HG02798 (cell line): ENCODE measurements around the gene FCRLA.
A peak's percentile ranks its signal among the peaks of the same experiment; 100 is the strongest.

Source experiments
- ATAC-seq: cut with Tn5 transposase; IDR thresholded peaks from one replicate; pipeline ENCODE4 v1.9.1; 2021; ENCODE audit warnings: mild to moderate bottlenecking; ENCODE audit not compliant: unreplicated experiment, poor library complexity

FCRLA gene

DNA sequence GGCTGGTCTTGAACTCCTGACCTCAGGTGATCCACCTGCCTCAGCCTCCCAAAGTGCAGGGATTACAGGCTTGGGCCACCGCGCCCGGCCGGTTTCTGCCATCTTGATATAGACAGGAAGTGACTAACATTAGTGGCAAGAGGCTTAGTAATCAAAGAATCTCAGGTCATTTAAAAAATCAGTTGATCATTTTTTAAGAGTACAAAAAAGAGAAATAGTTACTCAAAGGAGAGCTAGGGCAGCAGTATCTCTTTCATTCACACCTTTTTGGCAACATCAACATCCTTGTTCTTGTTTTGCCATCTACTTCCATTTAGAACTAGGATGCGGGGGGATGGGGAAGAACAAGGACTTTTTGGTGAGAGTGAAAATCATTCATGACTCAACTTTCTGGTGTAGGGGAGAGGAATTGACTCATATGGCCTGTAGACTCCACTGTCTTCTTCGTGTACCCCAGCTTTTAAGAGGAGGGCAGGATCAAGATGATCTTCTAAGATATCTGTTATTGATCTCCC, 23.1 kb downstream of the FCRLA start:
- no peak for ATAC-seq

DNA sequence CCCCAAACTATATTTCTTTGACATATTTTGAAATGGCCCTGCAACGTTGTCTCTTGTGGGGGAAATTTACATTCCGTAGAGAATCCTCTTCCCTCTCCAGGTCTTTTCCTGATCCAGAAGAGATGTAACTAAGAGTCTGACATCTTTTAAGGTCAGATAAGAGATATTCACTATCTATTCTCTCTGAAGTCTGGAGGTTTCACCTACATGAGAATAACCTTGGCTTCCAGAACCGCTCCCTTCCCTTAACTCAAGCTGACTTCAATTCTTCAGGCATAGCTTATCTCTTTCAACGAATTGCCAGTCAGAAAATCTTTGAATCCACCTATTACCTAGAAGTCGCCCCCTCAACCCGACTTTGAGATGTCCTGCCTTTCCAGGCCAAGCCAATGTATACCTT, 24.2 kb downstream of the FCRLA start:
- no peak for ATAC-seq

DNA sequence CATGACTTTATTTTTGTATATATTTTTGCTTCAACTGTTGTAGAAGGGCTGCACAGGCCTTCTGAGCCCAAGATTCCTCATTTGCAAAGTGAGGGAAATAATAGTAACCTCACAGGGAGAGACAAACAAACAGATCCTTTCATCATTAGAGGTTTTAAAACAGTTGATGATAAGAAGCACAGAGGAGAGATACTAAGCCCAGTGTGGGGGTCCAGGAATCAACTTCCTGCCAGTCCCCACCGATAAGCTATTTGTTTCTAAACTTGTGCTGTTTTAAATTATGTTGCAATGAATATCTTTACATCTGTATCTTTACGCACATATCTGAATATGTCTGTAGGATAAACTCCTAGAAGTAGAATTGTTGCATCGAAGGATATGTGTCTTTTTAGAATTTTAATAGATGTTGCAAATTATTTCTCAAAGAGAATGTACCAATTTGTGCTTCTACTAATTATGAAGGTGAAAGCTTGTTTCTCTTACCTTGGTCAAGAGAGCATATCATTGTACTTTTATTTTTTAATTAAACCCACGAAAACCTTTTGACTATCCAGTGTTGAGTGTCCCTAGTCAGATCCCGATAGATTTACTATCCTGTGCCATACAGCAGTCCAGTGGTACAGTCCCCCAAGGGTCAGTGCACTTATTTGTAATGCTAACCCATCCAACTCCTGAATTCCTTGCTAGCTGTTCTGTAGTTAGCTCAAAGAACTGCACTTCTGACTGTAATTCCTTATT, 25.1 kb downstream of the FCRLA start:
- ATAC-seq, result no peak

- ATAC-seq, result no peak
Measured at GRCh38 chr1:161733526-161733925, 26.5 kb downstream of the FCRLA start.

- ATAC-seq, result no peak
Measured at GRCh38 chr1:161735837-161736236, 28.8 kb downstream of the FCRLA start.

DNA sequence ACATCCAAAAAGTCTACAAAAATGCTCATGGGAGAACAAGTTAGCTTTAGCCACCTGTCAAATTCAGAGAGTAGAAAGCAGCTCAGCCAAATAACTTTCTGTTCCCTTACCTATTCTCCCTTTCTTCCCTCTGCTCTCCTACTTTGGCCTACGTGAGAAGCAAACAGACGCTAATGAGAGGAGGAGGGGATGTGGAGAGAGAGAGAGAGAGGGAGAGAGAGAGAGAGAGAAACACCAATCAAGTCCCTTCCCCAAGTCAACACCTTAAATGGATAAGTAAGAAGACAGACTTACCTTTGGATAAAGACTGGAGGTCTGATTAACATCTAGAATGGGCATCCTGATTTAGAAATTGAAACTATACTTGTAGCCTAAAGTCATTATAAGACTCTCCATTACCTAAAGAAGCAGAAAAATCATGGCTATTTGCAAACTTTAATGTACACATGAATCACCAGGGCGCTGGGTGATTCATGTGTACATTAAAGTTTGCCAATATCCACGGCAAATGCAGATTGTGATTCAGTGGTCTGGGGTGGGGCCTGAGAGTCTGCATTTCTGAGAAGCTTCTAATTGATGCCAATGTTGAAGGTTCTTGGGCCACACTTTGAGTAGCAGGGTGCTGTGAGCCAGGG, 29.4 kb downstream of the FCRLA start:
- ATAC-seq, result no peak

DNA sequence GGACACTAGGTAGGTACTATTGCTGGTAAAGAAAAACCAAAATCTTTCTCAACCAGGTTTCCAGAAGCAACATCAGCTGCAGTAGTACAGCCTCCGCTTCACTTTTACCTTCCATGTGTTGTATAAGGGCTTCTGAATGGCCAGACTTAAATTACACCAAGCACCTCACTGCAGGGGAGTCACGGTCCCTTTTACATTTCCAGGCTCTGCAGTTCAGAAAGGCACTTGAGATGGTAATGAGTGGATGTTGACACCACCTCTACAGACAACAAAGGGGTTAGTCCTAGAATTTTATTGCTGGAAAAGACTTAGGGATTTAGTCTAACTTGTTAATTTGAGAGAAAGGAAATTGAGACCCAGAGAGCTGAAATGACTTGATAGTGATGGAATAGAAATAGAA, 30.6 kb downstream of the FCRLA start:
- ATAC-seq, result no peak

- peak; percentile 73 for ATAC-seq
Measured at GRCh38 chr1:161738627-161739287, 31.7 kb downstream of the FCRLA start.

GRCh38 chr1:161739865-161740566, 33.0 kb downstream of the FCRLA start:
- ATAC-seq, result peak; percentile 32

DNA sequence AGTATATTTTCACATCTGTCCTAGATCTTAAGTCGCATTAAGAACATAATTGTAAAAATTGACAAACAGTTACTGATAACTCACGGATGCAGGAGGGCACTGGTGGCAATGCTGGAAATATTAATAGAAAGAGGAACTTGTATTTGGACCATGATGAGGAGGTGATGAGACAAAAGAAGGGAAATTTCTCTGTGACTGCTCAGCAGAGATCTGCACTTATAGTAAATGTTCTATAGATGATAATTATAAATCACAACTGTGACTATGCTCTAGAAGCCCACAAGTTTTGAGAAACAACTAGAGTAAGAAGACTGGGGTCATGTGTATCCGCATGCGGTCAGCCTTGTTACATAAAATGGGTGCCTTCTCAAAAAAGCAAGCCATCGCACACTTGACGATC, 33.9 kb downstream of the FCRLA start:
- no peak for ATAC-seq

DNA sequence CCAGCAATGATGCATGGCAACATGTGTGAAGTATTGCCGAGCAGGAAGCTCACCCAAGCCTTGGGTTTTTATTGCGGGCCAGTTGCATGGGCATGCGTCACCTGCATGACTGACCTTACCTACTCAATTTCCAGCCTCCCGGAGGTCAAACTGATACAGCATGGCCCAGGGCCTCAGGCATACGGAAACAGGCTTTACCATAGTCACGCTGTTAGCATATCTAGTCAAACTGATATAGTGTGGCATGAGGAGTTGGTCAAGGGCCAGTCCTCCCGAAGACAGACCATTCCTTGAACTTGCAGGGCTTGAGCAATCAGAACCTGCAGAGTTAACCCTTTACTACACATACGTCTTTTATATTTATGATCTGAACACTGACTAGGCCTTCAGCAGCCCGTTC, 36.2 kb downstream of the FCRLA start:
- ATAC-seq, result no peak

GRCh38 chr1:161747801-161748200, 40.8 kb downstream of the FCRLA start:
- no peak for ATAC-seq

GRCh38 chr1:161749509-161750407, 42.7 kb downstream of the FCRLA start, which contains the start of gene DUSP12:
TSS of gene DUSP12 (plus strand) at chr1:161749786. CDS start at chr1:161749802, 16 bp downstream.
- ATAC-seq, result peak; percentile 98

GRCh38 chr1:161763522-161764098, 56.6 kb downstream of the FCRLA start:
- no peak for ATAC-seq
